DND-41 (cell line): Measurements from ENCODE around the gene LRRFIP2.

Experiments
- ATAC-seq: fragments of 200-7000 bp; cut with Tn5 transposase; 3 replicates; pipeline ENCODE4 v1.9.1; 2021; ENCODE audit warnings: low read depth; ENCODE audit not compliant: insufficient read depth
- DNase-seq: peaks from one replicate; pipeline ENCODE4 v3.0.0-alpha.2; 2020
- H2AFZ ChIP-seq: 2 replicates; pipeline ENCODE4 v1.6.0; 2012; ENCODE audit warnings: low read depth, low read length
- H3K27ac ChIP-seq: 2 replicates; pipeline ENCODE4 v1.5.1; 2012; ENCODE audit warnings: low read length, inconsistent platforms
- H3K27me3 ChIP-seq: fragments of 200-600 bp; sonication (generic); 2 replicates; pipeline ENCODE4 v1.6.0; 2012; ENCODE audit warnings: low read length, mild to moderate bottlenecking, inconsistent platforms; ENCODE audit not compliant: insufficient read depth, poor library complexity
- H3K36me3 ChIP-seq: 2 replicates; pipeline ENCODE4 v1.5.1; 2012; ENCODE audit warnings: low read length, inconsistent platforms; ENCODE audit not compliant: insufficient read depth
- H3K4me1 ChIP-seq: 2 replicates; pipeline ENCODE4 v1.5.1; 2012; ENCODE audit warnings: mild to moderate bottlenecking, low read length; ENCODE audit not compliant: insufficient read depth
- H3K4me2 ChIP-seq: 2 replicates; pipeline ENCODE4 v1.6.0; 2012; ENCODE audit warnings: mild to moderate bottlenecking, moderate library complexity, low read length, inconsistent platforms; ENCODE audit not compliant: insufficient read depth
- H3K4me3 ChIP-seq, 2 experiments: fragments of 200-600 bp in 1 of 2; shearing (Covaris generic) in 1 of 2; 2 replicates each; pipeline ENCODE4 v1.5.1; 2012 to 2016; ENCODE audit warnings: inconsistent platforms in 2 of 2, low read length in 2 of 2, mild to moderate bottlenecking in 2 of 2, low read depth in 1 of 2, moderate library complexity in 1 of 2
- H3K79me2 ChIP-seq: 2 replicates; pipeline ENCODE4 v1.6.0; 2012; ENCODE audit warnings: low read length, inconsistent platforms; ENCODE audit not compliant: insufficient read depth
- H3K9ac ChIP-seq: 2 replicates; pipeline ENCODE4 v1.6.0; 2012; ENCODE audit warnings: low read depth, mild to moderate bottlenecking, inconsistent platforms, low read length, moderate library complexity
- H3K9me3 ChIP-seq: 2 replicates; pipeline ENCODE4 v1.5.1; 2012; ENCODE audit warnings: low read length, moderate library complexity, mild to moderate bottlenecking, inconsistent platforms; ENCODE audit not compliant: insufficient read depth, severe bottlenecking
- H4K20me1 ChIP-seq: 2 replicates; pipeline ENCODE4 v1.6.0; 2012; ENCODE audit warnings: low read length; ENCODE audit not compliant: insufficient read depth
- CTCF ChIP-seq: IDR thresholded peaks from 2 replicates; pipeline ENCODE4 v1.5.1; 2012; ENCODE audit warnings: borderline replicate concordance, low read length, moderate library complexity, mild to moderate bottlenecking; ENCODE audit not compliant: poor library complexity, severe bottlenecking; ENCODE audit errors: extremely low read depth
- EZH2 ChIP-seq: IDR thresholded peaks from 3 replicates; pipeline ENCODE4 v1.6.1; 2012; ENCODE audit warnings: borderline replicate concordance, low read depth, mild to moderate bottlenecking, moderate library complexity, low read length, inconsistent platforms; ENCODE audit not compliant: severe bottlenecking

LRRFIP2 gene

GRCh38 chr3:37074178-37074577 lies 100.2 kb downstream of the LRRFIP2 start:
- H3K4me1 ChIP-seq, result peaks cover 9% of the 10 kb centered on the region; the same call in 1 of the 2 replicates
- TF ChIP-seq CTCF (no peak), EZH2 (no peak)
- peaks cover 30% of the 10 kb centered on the region for H3K36me3 ChIP-seq
- ATAC-seq (peak; percentile 50; the same call in 2 of the 3 replicates), DNase-seq (no peak)
- no peak overlapping the region for H3K9ac ChIP-seq
- H3K4me3 ChIP-seq, result no peak overlapping the region
- no peaks in the 10 kb centered on the region for H3K27me3 ChIP-seq
- H3K27ac ChIP-seq, result no peak overlapping the region
- H4K20me1 ChIP-seq, result no peaks in the 10 kb centered on the region
- H3K4me2 ChIP-seq, result no peak overlapping the region
- H3K9me3 ChIP-seq, result no peaks in the 10 kb centered on the region
- H3K79me2 ChIP-seq, result no peaks in the 10 kb centered on the region
- H2AFZ ChIP-seq, result no peak overlapping the region

GRCh38 chr3:37072892-37073291 lies 101.5 kb downstream of the LRRFIP2 start:
- H4K20me1 ChIP-seq, result no peaks in the 10 kb centered on the region
- H3K27ac ChIP-seq, result 0 out of 2 replicates have a peak overlapping the region, but pooled peaks have one; percentile 41
- H3K4me1 ChIP-seq, result peaks cover 9% of the 10 kb centered on the region; the same call in 1 of the 2 replicates
- H3K4me2 ChIP-seq, result peak overlapping the region; percentile 37; the same call in 1 of the 2 replicates
- H3K79me2 ChIP-seq, result no peaks in the 10 kb centered on the region
- no peak overlapping the region for H3K4me3 ChIP-seq
- DNase-seq (peak; percentile 48), ATAC-seq (peak; percentile 58)
- H3K9ac ChIP-seq, result 0 out of 2 replicates have a peak overlapping the region, but pooled peaks have one; percentile 21
- peaks cover 35% of the 10 kb centered on the region for H3K36me3 ChIP-seq
- H3K27me3 ChIP-seq, result no peaks in the 10 kb centered on the region
- H2AFZ ChIP-seq, result no peak overlapping the region
- TF ChIP-seq EZH2 (no peak), CTCF (no peak)
- H3K9me3 ChIP-seq, result no peaks in the 10 kb centered on the region

- DNase-seq (no peak), ATAC-seq (no peak)
- Histone ChIP-seq H3K4me1 (peaks cover 9% of the 10 kb centered on the region; the same call in 1 of the 2 replicates), H3K27ac (no peak overlapping the region), H3K9ac (no peak overlapping the region), H3K36me3 (peaks cover 32% of the 10 kb centered on the region), H4K20me1 (no peaks in the 10 kb centered on the region), H2AFZ (no peak overlapping the region), H3K9me3 (no peaks in the 10 kb centered on the region), H3K79me2 (no peaks in the 10 kb centered on the region), H3K4me2 (no peak overlapping the region), H3K27me3 (no peaks in the 10 kb centered on the region), H3K4me3 (no peak overlapping the region)
- no peak for TF ChIP-seq EZH2
- no peak for TF ChIP-seq CTCF
These were observed 102.5 kb downstream of the LRRFIP2 start for GRCh38 chr3:37071921-37072320.

DNA sequence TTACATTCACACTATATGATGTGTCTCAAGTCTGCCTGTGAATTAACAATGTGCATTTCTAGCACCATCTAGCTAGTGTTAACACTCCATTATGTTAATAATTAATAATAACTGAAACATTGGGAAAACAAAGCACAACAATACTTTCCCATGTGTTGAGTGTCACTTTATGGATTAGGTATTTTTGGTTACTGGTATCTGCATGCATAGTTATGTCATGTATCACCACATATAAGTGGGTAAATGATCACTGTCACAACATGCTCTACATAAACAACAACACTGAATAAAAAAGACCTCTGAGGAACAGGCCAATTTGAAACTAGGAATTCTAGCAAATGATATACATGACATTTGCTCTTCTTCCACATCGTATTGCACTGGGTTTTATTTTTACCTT lies 106.4 kb downstream of the LRRFIP2 start:
- H3K79me2 ChIP-seq, result no peaks in the 10 kb centered on the region
- ATAC-seq (no peak), DNase-seq (no peak)
- TF ChIP-seq CTCF (no peak), EZH2 (no peak)
- no peak overlapping the region for H3K4me3 ChIP-seq
- no peak overlapping the region for H2AFZ ChIP-seq
- no peaks in the 10 kb centered on the region for H3K27me3 ChIP-seq
- H3K9ac ChIP-seq, result no peak overlapping the region
- no peak overlapping the region for H3K4me2 ChIP-seq
- H3K9me3 ChIP-seq, result no peaks in the 10 kb centered on the region
- no peaks in the 10 kb centered on the region for H4K20me1 ChIP-seq
- H3K27ac ChIP-seq, result no peak overlapping the region
- peaks cover 33% of the 10 kb centered on the region for H3K36me3 ChIP-seq
- peaks cover 8% of the 10 kb centered on the region; the same call in 1 of the 2 replicates for H3K4me1 ChIP-seq
